ENCODE data around the gene ZNF276. TPM values are rescaled to one million over a fixed set of nuclear protein-coding genes. Genes with fewer than 3 reads are reported as not detected.
"Not testable (repeated sequence)": the region's sequence is repeated elsewhere in the genome, so short reads cannot be mapped to it uniquely, and the experiment has no call there.

Gene ZNF276, protein sequence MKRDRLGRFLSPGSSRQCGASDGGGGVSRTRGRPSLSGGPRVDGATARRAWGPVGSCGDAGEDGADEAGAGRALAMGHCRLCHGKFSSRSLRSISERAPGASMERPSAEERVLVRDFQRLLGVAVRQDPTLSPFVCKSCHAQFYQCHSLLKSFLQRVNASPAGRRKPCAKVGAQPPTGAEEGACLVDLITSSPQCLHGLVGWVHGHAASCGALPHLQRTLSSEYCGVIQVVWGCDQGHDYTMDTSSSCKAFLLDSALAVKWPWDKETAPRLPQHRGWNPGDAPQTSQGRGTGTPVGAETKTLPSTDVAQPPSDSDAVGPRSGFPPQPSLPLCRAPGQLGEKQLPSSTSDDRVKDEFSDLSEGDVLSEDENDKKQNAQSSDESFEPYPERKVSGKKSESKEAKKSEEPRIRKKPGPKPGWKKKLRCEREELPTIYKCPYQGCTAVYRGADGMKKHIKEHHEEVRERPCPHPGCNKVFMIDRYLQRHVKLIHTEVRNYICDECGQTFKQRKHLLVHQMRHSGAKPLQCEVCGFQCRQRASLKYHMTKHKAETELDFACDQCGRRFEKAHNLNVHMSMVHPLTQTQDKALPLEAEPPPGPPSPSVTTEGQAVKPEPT
- polyA plus RNA-seq, result 10 to 100 TPM; 19.3 to 37.1 (median 28.2) TPM
- long read RNA-seq, donor 1, result 0 reads
- long read RNA-seq, donor 2, partial matches to known transcripts, result 0 of 1 reads
- long read RNA-seq, donor 2, other reads (novel, unspliced or antisense), result 0 of 1 reads
- long read RNA-seq, donor 3, partial matches to known transcripts, result 0 of 3 reads
- long read RNA-seq, donor 3, other reads (novel, unspliced or antisense), result 0 of 3 reads
- long read RNA-seq, donor 4, result 0 reads
- long read RNA-seq, donor 5, partial matches to known transcripts, result 0 of 1 reads
- long read RNA-seq, donor 5, other reads (novel, unspliced or antisense), result 0 of 1 reads
- long read RNA-seq, donor 6, result 0 reads
- long read RNA-seq, donor 7, partial matches to known transcripts, result 0 of 2 reads
- long read RNA-seq, donor 7, other reads (novel, unspliced or antisense), result 0 of 2 reads
- long read RNA-seq, donor 8, result 0 reads
- long read RNA-seq, donor 9, result 0 reads
- long read RNA-seq, donor 10, partial matches to known transcripts, result 0 of 1 reads
- long read RNA-seq, donor 10, other reads (novel, unspliced or antisense), result 0 of 1 reads

DNA sequence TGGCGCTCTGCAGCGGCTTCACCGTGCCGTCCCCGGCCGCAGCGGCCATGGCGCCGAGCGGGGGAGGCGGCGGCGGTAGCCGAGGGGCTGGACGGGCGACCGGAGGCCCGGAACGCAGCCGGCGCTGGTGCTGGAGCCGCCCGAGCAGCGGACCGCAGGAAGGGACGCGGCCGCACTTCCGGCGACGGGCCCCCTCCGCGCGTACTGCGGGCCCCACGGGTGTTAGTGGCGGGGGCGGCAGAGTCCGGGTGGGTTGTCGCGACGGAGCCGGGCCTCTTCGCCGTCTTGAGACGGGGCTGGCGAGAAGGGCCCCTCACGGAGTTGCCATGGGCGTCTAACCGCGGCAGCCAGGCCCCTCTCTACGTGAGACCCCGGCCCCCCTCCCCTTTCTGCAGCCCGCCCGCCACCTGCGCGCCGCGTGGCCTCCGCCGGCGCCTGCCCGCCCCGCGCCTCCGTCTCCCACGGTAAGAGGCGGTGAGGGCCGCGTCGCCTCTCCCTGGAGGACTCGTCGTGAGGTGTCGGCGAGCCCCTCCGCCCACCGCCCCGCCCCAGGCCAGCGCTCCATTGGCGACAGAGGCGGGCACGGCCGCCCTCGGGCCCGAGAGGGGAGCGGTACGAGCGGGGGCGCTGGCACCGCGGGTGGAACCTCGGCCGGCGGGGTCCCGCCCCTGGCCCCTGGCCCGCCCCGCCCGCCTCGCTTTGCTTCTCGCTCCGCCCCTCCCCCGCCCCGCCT is at the start of gene ZNF276, which contains the start of gene VPS9D1:
ZNF276 (plus strand) TSS at position 725 of the 733 bp plus-strand sequence. CDS start 104 bp downstream, outside the sequence.
VPS9D1 (minus strand) TSS at position 86 of the 733 bp plus-strand sequence; CDS start at position 49, 37 bp downstream.
- H3K27me3 ChIP-seq (ENCODE audit: control insufficient read depth in 3 of 3, insufficient read depth in 3 of 3, low read length in 3 of 3), result no peaks in the 10 kb centered on the region
- peak within 1 kb of the TSS; percentile 66 to 87 (median 81) for H3K4me3 ChIP-seq (ENCODE audit: low read depth in 1 of 3, low read length in 3 of 3)
- FAIRE-seq, result no peak
- no peaks in the 10 kb centered on the region for H3K9me3 ChIP-seq (ENCODE audit: control insufficient read depth in 2 of 2, insufficient read depth in 1 of 2, low read depth in 1 of 2, low read length in 1 of 2)
- peak; percentile 84 to 92 for DNase-seq
- H3K27ac ChIP-seq (ENCODE audit: low read depth in 1 of 3, low read length in 2 of 3), result peak within 1 kb of the TSS; percentile 91 to 97 (median 95)
- WGBS, 3 donors, result 0 to 1% (median 0%) methylated on average over 42 to 103 of the region's 103 CpGs
- H3K36me3 ChIP-seq (ENCODE audit: control insufficient read depth in 3 of 3, insufficient read depth in 2 of 3, low read depth in 1 of 3, low read length in 3 of 3), result peaks cover 7 to 55% (median 9%) of the 10 kb centered on the region in 3 donors
- H3K4me1 ChIP-seq (ENCODE audit: control insufficient read depth in 3 of 3, insufficient read depth in 2 of 3, low read depth in 1 of 3, low read length in 2 of 3), result peaks cover 8 to 44% (median 12%) of the 10 kb centered on the region in 3 donors

DNA sequence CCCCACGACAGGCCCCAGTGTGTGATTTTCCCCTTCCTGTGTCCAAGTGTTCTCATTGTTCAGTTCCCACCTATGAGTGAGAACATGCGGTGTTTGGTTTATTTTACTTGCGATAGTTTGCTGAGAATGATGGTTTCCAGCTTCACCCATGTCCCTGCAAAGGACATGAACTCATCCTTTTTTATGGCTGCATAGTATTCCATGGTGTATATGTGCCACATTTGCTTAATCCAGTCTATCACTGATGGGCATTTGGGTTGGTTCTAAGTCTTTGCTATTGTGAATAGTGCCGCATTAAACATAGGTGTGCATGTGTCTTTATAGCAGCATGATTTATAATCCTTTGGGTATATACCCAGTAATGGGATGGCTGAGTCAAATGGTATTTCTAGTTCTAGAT is 49.8 kb upstream of the ZNF276 start:
- Histone ChIP-seq H3K4me1 (ENCODE audit: control insufficient read depth in 3 of 3, insufficient read depth in 2 of 3, low read depth in 1 of 3, low read length in 2 of 3) (peaks cover 0 to 19% (median 2%) of the 10 kb centered on the region in 3 donors), H3K36me3 (ENCODE audit: control insufficient read depth in 3 of 3, insufficient read depth in 2 of 3, low read depth in 1 of 3, low read length in 3 of 3) (peaks cover 0 to 13% (median 0%) of the 10 kb centered on the region in 3 donors)
- WGBS, 3 donors, result 77 to 85% (median 82%) methylated on average over 4 of the region's 4 CpGs
- not testable (repeated sequence) for DNase-seq; FAIRE-seq; H3K4me3 ChIP-seq (ENCODE audit: low read depth in 1 of 3, low read length in 3 of 3); H3K9me3 ChIP-seq (ENCODE audit: control insufficient read depth in 2 of 2, insufficient read depth in 1 of 2, low read depth in 1 of 2, low read length in 1 of 2); H3K27me3 ChIP-seq (ENCODE audit: control insufficient read depth in 3 of 3, insufficient read depth in 3 of 3, low read length in 3 of 3); H3K27ac ChIP-seq (ENCODE audit: low read depth in 1 of 3, low read length in 2 of 3)

DNA sequence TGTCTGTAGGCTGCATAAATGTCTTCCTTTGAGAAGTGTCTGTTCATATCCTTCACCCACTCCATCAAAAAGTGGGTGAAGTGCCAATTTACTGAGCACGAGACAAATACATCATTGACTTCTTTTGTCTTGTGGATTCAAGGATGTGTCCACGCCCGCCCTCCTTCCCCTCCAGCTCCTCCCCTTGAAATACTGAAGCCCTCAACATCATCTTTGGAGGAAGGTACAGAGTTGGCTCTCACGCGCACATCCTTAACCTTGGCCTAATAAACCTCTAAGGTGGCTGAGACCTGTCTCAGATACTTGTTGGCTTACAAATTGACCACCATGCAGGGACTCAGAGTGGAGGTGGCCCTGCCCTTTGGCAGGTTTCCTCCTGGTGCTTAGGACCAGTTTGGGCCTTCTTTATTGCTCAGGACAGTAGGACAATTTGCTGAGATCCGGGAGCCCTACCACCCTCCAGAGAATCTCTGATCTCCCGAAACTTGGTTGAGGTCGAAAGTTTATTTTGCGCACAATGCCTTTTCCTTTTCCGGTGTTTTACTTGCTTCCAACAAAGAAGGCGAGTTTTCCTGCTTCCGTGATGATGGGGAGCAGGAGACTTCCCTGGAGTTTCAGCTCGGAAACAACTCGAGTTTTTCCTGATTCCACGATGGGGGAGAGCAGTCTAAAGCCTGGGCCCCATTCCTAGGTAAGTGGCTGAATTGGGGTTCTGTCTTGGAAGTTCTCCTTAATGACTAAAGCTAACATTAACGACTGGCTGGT is 49.0 kb upstream of the ZNF276 start:
- Histone ChIP-seq H3K36me3 (ENCODE audit: control insufficient read depth in 3 of 3, insufficient read depth in 2 of 3, low read depth in 1 of 3, low read length in 3 of 3) (peaks cover 0 to 13% (median 0%) of the 10 kb centered on the region in 3 donors), H3K9me3 (ENCODE audit: control insufficient read depth in 2 of 2, insufficient read depth in 1 of 2, low read depth in 1 of 2, low read length in 1 of 2) (peaks cover 0 to 2% of the 10 kb centered on the region in 2 donors), H3K27me3 (ENCODE audit: control insufficient read depth in 3 of 3, insufficient read depth in 3 of 3, low read length in 3 of 3) (no peaks in the 10 kb centered on the region), H3K4me3 (ENCODE audit: low read depth in 1 of 3, low read length in 3 of 3) (no peak overlapping the region), H3K4me1 (ENCODE audit: control insufficient read depth in 3 of 3, insufficient read depth in 2 of 3, low read depth in 1 of 3, low read length in 2 of 3) (peaks cover 0 to 19% (median 2%) of the 10 kb centered on the region in 3 donors), H3K27ac (ENCODE audit: low read depth in 1 of 3, low read length in 2 of 3) (no peak overlapping the region)
- 89 to 94% (median 92%) methylated on average over 16 of the region's 16 CpGs for WGBS, 3 donors
- FAIRE-seq (no peak), DNase-seq (no peak)

DNA sequence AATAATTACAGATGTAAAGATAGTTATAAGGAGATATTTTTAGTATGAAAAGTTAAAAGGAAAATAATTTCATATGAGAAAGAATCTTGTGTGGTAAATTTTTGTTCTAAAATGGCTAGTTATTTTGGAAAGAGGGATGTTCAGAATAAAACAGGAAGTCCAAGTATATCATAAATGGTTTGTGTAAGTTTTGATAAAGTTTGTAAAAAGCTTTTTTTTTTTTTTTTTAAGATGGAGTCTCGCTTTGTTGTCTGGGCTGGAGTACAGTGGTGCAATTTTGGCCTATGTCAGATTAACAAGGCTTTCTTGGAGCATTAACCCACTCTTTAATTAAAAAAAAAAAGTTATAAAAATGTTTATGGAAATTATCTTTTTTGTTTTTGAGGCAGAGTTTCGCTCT is 43.1 kb upstream of the ZNF276 start:
- Histone ChIP-seq H3K27ac (ENCODE audit: low read depth in 1 of 3, low read length in 2 of 3) (no peak overlapping the region), H3K36me3 (ENCODE audit: control insufficient read depth in 3 of 3, insufficient read depth in 2 of 3, low read depth in 1 of 3, low read length in 3 of 3) (no peaks in the 10 kb centered on the region), H3K27me3 (ENCODE audit: control insufficient read depth in 3 of 3, insufficient read depth in 3 of 3, low read length in 3 of 3) (no peaks in the 10 kb centered on the region), H3K9me3 (ENCODE audit: control insufficient read depth in 2 of 2, insufficient read depth in 1 of 2, low read depth in 1 of 2, low read length in 1 of 2) (peaks cover 0 to 10% of the 10 kb centered on the region in 2 donors), H3K4me3 (ENCODE audit: low read depth in 1 of 3, low read length in 3 of 3) (no peak overlapping the region), H3K4me1 (ENCODE audit: control insufficient read depth in 3 of 3, insufficient read depth in 2 of 3, low read depth in 1 of 3, low read length in 2 of 3) (no peaks in the 10 kb centered on the region)
- DNase-seq, result no peak
- 92 to 96% (median 96%) methylated on average over 2 of the region's 2 CpGs for WGBS, 3 donors
- FAIRE-seq, result no peak

DNA sequence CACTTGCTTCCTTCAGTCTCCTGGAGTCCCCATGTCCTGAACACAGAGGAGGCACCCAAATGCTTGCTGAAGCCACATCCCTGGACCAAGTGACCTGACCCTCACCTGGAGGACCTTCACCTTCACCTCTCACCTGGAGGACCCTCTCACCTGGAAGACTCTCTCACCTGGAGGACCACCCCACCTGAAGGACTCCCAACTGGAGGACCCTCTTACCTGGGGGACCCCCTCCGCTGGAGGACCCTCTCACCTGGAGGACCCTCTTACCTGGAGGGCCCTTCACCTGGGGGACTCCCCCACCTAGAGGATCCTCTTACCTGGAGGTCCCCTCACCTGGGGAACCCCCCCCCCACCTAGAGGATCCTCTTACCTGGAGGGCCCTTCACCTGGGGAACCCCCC is 35.4 kb upstream of the ZNF276 start:
- WGBS, 3 donors, result 50 to 97% (median 85%) methylated on average over 1 of the region's 1 CpG
- H3K27ac ChIP-seq (ENCODE audit: low read depth in 1 of 3, low read length in 2 of 3), result no peak overlapping the region
- FAIRE-seq (no peak), DNase-seq (no peak)
- peaks cover 0 to 15% of the 10 kb centered on the region in 2 donors for H3K9me3 ChIP-seq (ENCODE audit: control insufficient read depth in 2 of 2, insufficient read depth in 1 of 2, low read depth in 1 of 2, low read length in 1 of 2)
- H3K36me3 ChIP-seq (ENCODE audit: control insufficient read depth in 3 of 3, insufficient read depth in 2 of 3, low read depth in 1 of 3, low read length in 3 of 3), result peaks cover 0 to 42% (median 3%) of the 10 kb centered on the region in 3 donors
- peak overlapping the region in 1 of 3 donors; percentile 80 for H3K4me3 ChIP-seq (ENCODE audit: low read depth in 1 of 3, low read length in 3 of 3)
- H3K4me1 ChIP-seq (ENCODE audit: control insufficient read depth in 3 of 3, insufficient read depth in 2 of 3, low read depth in 1 of 3, low read length in 2 of 3), result peaks cover 5 to 21% (median 5%) of the 10 kb centered on the region in 3 donors
- H3K27me3 ChIP-seq (ENCODE audit: control insufficient read depth in 3 of 3, insufficient read depth in 3 of 3, low read length in 3 of 3), result no peaks in the 10 kb centered on the region

DNA sequence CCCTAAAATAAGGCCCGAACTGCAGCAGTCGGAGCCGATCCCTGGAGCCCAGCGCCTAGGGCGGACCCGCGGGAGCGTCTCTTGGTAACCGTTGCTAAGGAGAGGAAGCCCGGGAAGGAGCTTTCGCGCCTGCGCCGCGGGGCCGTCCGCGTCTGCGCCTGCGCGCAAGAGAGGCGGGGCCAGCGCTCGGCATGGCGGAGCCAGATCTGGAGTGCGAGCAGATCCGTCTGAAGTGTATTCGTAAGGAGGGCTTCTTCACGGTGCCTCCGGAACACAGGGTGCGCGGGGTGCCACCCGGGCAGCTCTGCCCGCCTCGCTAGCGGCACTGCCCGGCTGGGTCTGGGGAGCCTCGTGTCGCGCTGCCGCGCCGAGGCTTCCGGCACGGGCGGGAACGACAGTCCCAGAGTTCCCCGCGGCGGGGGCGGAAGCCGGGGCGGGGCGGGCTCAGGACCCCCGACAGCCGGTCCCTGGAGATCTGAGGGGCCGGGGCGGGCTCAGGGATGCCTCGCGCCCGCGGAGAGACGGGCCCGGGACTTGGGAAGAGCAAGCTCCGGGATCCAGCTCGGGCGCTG is 34.7 kb upstream of the ZNF276 start, which contains the start of gene CDK10:
CDK10 (plus strand) TSS at position 170 of the 572 bp plus-strand sequence; CDS start at position 192, 22 bp downstream.
- H3K4me1 ChIP-seq (ENCODE audit: control insufficient read depth in 3 of 3, insufficient read depth in 2 of 3, low read depth in 1 of 3, low read length in 2 of 3), result peaks cover 5 to 21% (median 5%) of the 10 kb centered on the region in 3 donors
- DNase-seq (peak; percentile 92 to 98), FAIRE-seq (no peak)
- WGBS, 3 donors, result 0% methylated on average over 49 to 67 of the region's 67 CpGs
- peaks cover 0 to 15% of the 10 kb centered on the region in 2 donors for H3K9me3 ChIP-seq (ENCODE audit: control insufficient read depth in 2 of 2, insufficient read depth in 1 of 2, low read depth in 1 of 2, low read length in 1 of 2)
- peak within 1 kb of the TSS; percentile 88 to 93 (median 93) for H3K27ac ChIP-seq (ENCODE audit: low read depth in 1 of 3, low read length in 2 of 3)
- peaks cover 0 to 48% (median 3%) of the 10 kb centered on the region in 3 donors for H3K36me3 ChIP-seq (ENCODE audit: control insufficient read depth in 3 of 3, insufficient read depth in 2 of 3, low read depth in 1 of 3, low read length in 3 of 3)
- H3K27me3 ChIP-seq (ENCODE audit: control insufficient read depth in 3 of 3, insufficient read depth in 3 of 3, low read length in 3 of 3), result no peaks in the 10 kb centered on the region
- peak within 1 kb of the TSS; percentile 80 to 91 (median 80) for H3K4me3 ChIP-seq (ENCODE audit: low read depth in 1 of 3, low read length in 3 of 3)
